ENCODE data around the gene NAPSA.

DNA sequence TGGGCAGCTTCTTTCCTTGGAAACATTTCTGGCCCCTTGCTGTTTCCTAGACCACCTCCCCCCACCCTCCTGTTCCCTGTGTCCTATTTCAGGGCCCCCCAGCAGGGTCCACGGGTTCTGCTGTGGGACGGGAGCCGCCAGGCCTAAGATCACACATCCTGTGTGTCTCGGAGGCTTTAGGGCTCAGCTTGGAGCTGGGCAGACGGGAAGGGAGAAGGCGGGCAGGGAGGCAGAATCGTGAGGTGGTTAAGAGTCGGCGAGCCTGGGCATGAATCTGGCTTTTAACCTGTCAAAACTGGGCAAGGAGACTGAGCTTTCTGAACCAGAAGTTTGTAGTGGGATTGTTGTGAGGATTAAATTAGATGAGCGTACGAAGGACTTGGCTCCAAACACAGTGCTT, 41.1 kb downstream of the NAPSA start:
- TF ChIP-seq, protein P1, sequence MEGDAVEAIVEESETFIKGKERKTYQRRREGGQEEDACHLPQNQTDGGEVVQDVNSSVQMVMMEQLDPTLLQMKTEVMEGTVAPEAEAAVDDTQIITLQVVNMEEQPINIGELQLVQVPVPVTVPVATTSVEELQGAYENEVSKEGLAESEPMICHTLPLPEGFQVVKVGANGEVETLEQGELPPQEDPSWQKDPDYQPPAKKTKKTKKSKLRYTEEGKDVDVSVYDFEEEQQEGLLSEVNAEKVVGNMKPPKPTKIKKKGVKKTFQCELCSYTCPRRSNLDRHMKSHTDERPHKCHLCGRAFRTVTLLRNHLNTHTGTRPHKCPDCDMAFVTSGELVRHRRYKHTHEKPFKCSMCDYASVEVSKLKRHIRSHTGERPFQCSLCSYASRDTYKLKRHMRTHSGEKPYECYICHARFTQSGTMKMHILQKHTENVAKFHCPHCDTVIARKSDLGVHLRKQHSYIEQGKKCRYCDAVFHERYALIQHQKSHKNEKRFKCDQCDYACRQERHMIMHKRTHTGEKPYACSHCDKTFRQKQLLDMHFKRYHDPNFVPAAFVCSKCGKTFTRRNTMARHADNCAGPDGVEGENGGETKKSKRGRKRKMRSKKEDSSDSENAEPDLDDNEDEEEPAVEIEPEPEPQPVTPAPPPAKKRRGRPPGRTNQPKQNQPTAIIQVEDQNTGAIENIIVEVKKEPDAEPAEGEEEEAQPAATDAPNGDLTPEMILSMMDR (IDR thresholded peaks at IDR 0.05; ENCODE audit: low read depth, low read length), result no peak
- TF ChIP-seq EZH2phosphoT487 (IDR thresholded peaks at IDR 0.05; ENCODE audit: low read depth), result no peak
